ENCODE results near the gene PTPA. TPM values are rescaled to one million over a fixed set of nuclear protein-coding genes. Genes with fewer than 3 reads are reported as not detected.
"Not testable (repeated sequence)": the region's sequence is repeated elsewhere in the genome, so short reads cannot be mapped to it uniquely, and the experiment has no call there.

PTPA gene
- total and polyA plus RNA-seq, 7 experiments from 2014 or later: 12.6 to 110 (median 48.1) TPM

DNA sequence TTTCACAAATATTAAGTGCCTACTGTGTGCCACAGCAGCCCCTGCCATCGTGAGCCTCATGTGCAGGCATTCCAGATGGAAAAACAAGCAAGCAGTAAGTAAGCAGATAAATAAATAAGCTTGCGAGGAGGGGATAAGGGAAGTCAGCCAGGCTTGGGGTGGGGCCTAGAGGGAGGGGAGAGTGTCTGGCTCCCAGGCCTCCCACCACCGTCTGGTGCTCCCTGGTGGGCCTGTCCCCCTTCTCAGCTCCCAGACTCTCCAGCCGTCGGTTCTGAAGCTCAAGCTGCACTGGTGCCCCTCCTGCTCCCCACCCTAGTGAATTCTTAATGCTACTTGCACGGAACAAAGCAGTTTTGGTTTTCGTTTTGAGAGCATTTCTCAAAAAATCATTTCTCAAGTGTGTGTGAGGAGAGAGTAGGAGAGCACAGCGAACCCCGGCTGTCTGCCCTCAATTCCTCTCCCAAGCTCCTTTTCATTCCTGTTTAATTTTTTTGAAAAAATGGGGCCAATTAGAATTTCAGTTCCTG lies 73.4 kb downstream of the PTPA start:
- Mint-ChIP-seq H3K36me3 (no peaks in the 10 kb centered on the region), H3K4me1 (peaks cover 0 to 10% (median 0%) of the 10 kb centered on the region in 7 donors), H3K27me3 (no peaks in the 10 kb centered on the region), H3K9me3 (peaks cover 0 to 2% (median 0%) of the 10 kb centered on the region in 11 donors), H3K27ac (no peak overlapping the region), H3K4me3 (no peak overlapping the region)
- DNase-seq (no peak), ATAC-seq (no peak)
- no peak overlapping the region for H3K4me3 ChIP-seq (ENCODE audit: low read length)
- H3K4me1 ChIP-seq (ENCODE audit: control insufficient read depth in 2 of 2, insufficient read depth in 2 of 2, low read length in 2 of 2): no peaks in the 10 kb centered on the region
- H3K36me3 ChIP-seq (ENCODE audit: control insufficient read depth in 2 of 3, insufficient read depth in 3 of 3, low read length in 3 of 3): no peaks in the 10 kb centered on the region
- no peaks in the 10 kb centered on the region for H3K27me3 ChIP-seq (ENCODE audit: control insufficient read depth in 2 of 2, insufficient read depth in 2 of 2, low read length in 2 of 2)
- H3K27ac ChIP-seq (ENCODE audit: low read depth, low read length): no peak overlapping the region
- intact Hi-C loops (cut with micrococcal nuclease): no loop called here
- ChIA-PET CTCF (interaction anchor here (0.6 kb wide), 1 partner anchor 455 kb away, joined by 3 read pairs; no protein-coding TSS in a partner anchor), POLR2A (no interaction called here)
- H3K9me3 ChIP-seq (ENCODE audit: control insufficient read depth in 2 of 3, low read length in 3 of 3): no peaks in the 10 kb centered on the region

DNA sequence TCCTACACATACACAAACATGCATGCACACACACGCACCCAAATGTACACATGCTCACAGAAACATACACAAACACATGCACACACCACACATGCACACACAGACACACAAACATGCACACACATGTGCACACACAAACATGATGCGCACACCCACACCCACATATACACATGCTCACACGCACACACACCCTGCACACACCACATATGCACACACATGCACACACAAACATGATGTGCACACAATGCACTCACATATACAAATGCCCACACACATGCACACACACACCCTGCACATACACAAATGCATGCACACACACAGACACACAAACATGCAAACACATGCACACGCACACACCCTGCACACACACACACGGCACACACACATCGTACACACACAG lies 74.2 kb downstream of the PTPA start:
- Histone ChIP-seq H3K27me3 (ENCODE audit: control insufficient read depth in 2 of 2, insufficient read depth in 2 of 2, low read length in 2 of 2) (no peaks in the 10 kb centered on the region), H3K4me1 (ENCODE audit: control insufficient read depth in 2 of 2, insufficient read depth in 2 of 2, low read length in 2 of 2) (no peaks in the 10 kb centered on the region), H3K36me3 (ENCODE audit: control insufficient read depth in 2 of 3, insufficient read depth in 3 of 3, low read length in 3 of 3) (no peaks in the 10 kb centered on the region), H3K4me3 (ENCODE audit: low read length) (no peak overlapping the region), H3K27ac (ENCODE audit: low read depth, low read length) (no peak overlapping the region), H3K9me3 (ENCODE audit: control insufficient read depth in 2 of 3, low read length in 3 of 3) (no peaks in the 10 kb centered on the region)
- Mint-ChIP-seq H3K4me1 (peaks cover 0 to 10% (median 0%) of the 10 kb centered on the region in 7 donors), H3K27ac (no peak overlapping the region), H3K27me3 (no peaks in the 10 kb centered on the region), H3K36me3 (no peaks in the 10 kb centered on the region), H3K9me3 (peaks cover 0 to 2% (median 0%) of the 10 kb centered on the region in 11 donors), H3K4me3 (no peak overlapping the region)
- DNase-seq: no peak
- intact Hi-C loops (cut with micrococcal nuclease): no loop called here
- ChIA-PET CTCF (no interaction called here), POLR2A (no interaction called here)
- ATAC-seq: no peak

GRCh38 chr9:129185991-129186390 lies 74.8 kb downstream of the PTPA start:
- H3K4me3 ChIP-seq (ENCODE audit: low read length): no peak overlapping the region
- H3K27ac ChIP-seq (ENCODE audit: low read depth, low read length): no peak overlapping the region
- no peaks in the 10 kb centered on the region for H3K4me1 ChIP-seq (ENCODE audit: control insufficient read depth in 2 of 2, insufficient read depth in 2 of 2, low read length in 2 of 2)
- no peaks in the 10 kb centered on the region for H3K36me3 Mint-ChIP-seq
- H3K9me3 ChIP-seq (ENCODE audit: control insufficient read depth in 2 of 3, low read length in 3 of 3): no peaks in the 10 kb centered on the region
- no peak for ATAC-seq
- ChIA-PET POLR2A (no interaction called here), CTCF (no interaction called here)
- no peaks in the 10 kb centered on the region for H3K27me3 Mint-ChIP-seq
- no peaks in the 10 kb centered on the region for H3K36me3 ChIP-seq (ENCODE audit: control insufficient read depth in 2 of 3, insufficient read depth in 3 of 3, low read length in 3 of 3)
- intact Hi-C loops (cut with micrococcal nuclease): no loop called here
- H3K4me1 Mint-ChIP-seq: peaks cover 0 to 10% (median 0%) of the 10 kb centered on the region in 7 donors
- no peaks in the 10 kb centered on the region for H3K27me3 ChIP-seq (ENCODE audit: control insufficient read depth in 2 of 2, insufficient read depth in 2 of 2, low read length in 2 of 2)
- H3K4me3 Mint-ChIP-seq: no peak overlapping the region
- peaks cover 0 to 2% (median 0%) of the 10 kb centered on the region in 11 donors for H3K9me3 Mint-ChIP-seq
- DNase-seq: no peak
- H3K27ac Mint-ChIP-seq: no peak overlapping the region

GRCh38 chr9:129187042-129187441 lies 75.8 kb downstream of the PTPA start:
- peaks cover 0 to 5% (median 0%) of the 10 kb centered on the region in 11 donors for H3K9me3 Mint-ChIP-seq
- no peaks in the 10 kb centered on the region for H3K9me3 ChIP-seq (ENCODE audit: control insufficient read depth in 2 of 3, low read length in 3 of 3)
- H3K4me3 Mint-ChIP-seq: no peak overlapping the region
- H3K36me3 ChIP-seq (ENCODE audit: control insufficient read depth in 2 of 3, insufficient read depth in 3 of 3, low read length in 3 of 3): no peaks in the 10 kb centered on the region
- H3K27ac Mint-ChIP-seq: no peak overlapping the region
- peaks cover 0 to 10% (median 0%) of the 10 kb centered on the region in 7 donors for H3K4me1 Mint-ChIP-seq
- H3K4me1 ChIP-seq (ENCODE audit: control insufficient read depth in 2 of 2, insufficient read depth in 2 of 2, low read length in 2 of 2): no peaks in the 10 kb centered on the region
- H3K27me3 Mint-ChIP-seq: peaks cover 0 to 2% (median 0%) of the 10 kb centered on the region in 5 donors
- no peaks in the 10 kb centered on the region for H3K27me3 ChIP-seq (ENCODE audit: control insufficient read depth in 2 of 2, insufficient read depth in 2 of 2, low read length in 2 of 2)
- DNase-seq (no peak), ATAC-seq (no peak)
- ChIA-PET POLR2A (interaction anchor here (1.2 kb wide), 1 partner anchor 9 kb away, joined by 4 read pairs; the partner anchor contains the start of gene IER5L), CTCF (interaction anchor here (0.6 to 1.3 kb wide), 2 partner anchors 9 to 16 kb away, joined by 3 to 4 read pairs; no protein-coding TSS in a partner anchor)
- H3K4me3 ChIP-seq (ENCODE audit: low read length): no peak overlapping the region
- H3K36me3 Mint-ChIP-seq: no peaks in the 10 kb centered on the region
- no peak overlapping the region for H3K27ac ChIP-seq (ENCODE audit: low read depth, low read length)
- intact Hi-C loops (cut with micrococcal nuclease): no loop called here

DNA sequence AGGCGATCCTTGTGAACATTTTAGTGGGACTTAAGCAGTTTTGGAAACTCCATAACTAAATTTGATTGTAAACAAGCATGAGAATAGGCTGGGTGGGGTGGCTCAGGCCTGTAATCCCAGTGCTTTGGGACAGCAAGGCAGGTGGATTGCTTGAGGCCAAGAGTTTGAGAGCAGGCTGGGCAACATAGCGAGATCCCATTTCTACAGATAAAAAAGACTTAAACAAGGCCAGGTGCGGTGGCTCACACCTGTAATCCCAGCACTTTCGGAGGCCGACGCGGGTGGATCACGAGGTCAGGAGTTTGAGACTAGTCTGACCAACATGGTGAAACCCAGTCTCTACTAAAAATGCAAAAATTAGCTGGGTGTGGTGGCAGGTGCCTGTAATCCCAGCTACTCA lies 78.8 kb downstream of the PTPA start:
- POLR2A ChIA-PET; H3K4me3 Mint-ChIP-seq; DNase-seq; H3K4me3 ChIP-seq (ENCODE audit: low read length); H3K4me1 ChIP-seq (ENCODE audit: control insufficient read depth in 2 of 2, insufficient read depth in 2 of 2, low read length in 2 of 2); intact Hi-C loops (cut with micrococcal nuclease); H3K4me1 Mint-ChIP-seq; H3K27ac Mint-ChIP-seq; H3K27ac ChIP-seq (ENCODE audit: low read depth, low read length); H3K36me3 ChIP-seq (ENCODE audit: control insufficient read depth in 2 of 3, insufficient read depth in 3 of 3, low read length in 3 of 3); H3K27me3 ChIP-seq (ENCODE audit: control insufficient read depth in 2 of 2, insufficient read depth in 2 of 2, low read length in 2 of 2); ATAC-seq; CTCF ChIA-PET; H3K36me3 Mint-ChIP-seq; H3K9me3 ChIP-seq (ENCODE audit: control insufficient read depth in 2 of 3, low read length in 3 of 3): not testable (repeated sequence)
- peaks cover 0 to 24% (median 0%) of the 10 kb centered on the region in 5 donors for H3K27me3 Mint-ChIP-seq
- peaks cover 0 to 12% (median 0%) of the 10 kb centered on the region in 11 donors for H3K9me3 Mint-ChIP-seq

DNA sequence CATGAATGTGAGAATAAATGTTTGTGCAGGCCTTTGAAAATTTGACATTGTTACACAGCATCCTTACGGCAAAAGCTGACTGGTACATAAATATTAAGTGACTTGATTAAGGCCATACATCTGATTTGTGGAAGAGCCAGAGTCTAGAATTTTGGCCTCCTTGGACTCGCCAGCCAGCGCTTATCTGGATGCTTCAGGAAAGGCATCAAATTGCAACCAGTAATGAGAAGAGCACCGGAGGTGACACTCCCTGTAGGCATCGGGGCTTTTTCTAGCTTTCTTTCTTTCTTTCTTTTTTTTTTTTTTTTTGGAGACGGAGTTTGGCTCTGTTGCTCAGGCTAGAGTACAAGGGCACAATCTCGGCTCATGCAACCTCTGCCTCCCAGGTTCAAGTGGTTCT lies 80.0 kb downstream of the PTPA start:
- intact Hi-C loops (cut with micrococcal nuclease): no loop called here
- Histone ChIP-seq H3K4me3 (ENCODE audit: low read length) (no peak overlapping the region), H3K9me3 (ENCODE audit: control insufficient read depth in 2 of 3, low read length in 3 of 3) (no peaks in the 10 kb centered on the region), H3K4me1 (ENCODE audit: control insufficient read depth in 2 of 2, insufficient read depth in 2 of 2, low read length in 2 of 2) (no peaks in the 10 kb centered on the region), H3K36me3 (ENCODE audit: control insufficient read depth in 2 of 3, insufficient read depth in 3 of 3, low read length in 3 of 3) (no peaks in the 10 kb centered on the region), H3K27me3 (ENCODE audit: control insufficient read depth in 2 of 2, insufficient read depth in 2 of 2, low read length in 2 of 2) (no peaks in the 10 kb centered on the region), H3K27ac (ENCODE audit: low read depth, low read length) (no peak overlapping the region)
- CTCF ChIA-PET: interaction anchor here (0.6 kb wide), 1 partner anchor 53 kb away, joined by 3 read pairs; no protein-coding TSS in a partner anchor
- H3K36me3 Mint-ChIP-seq: peaks cover 0 to 9% (median 0%) of the 10 kb centered on the region in 5 donors
- no peak for DNase-seq
- no peak overlapping the region for H3K4me3 Mint-ChIP-seq
- ATAC-seq: no peak
- no peak overlapping the region for H3K27ac Mint-ChIP-seq
- peaks cover 0 to 12% (median 0%) of the 10 kb centered on the region in 11 donors for H3K9me3 Mint-ChIP-seq
- POLR2A ChIA-PET: no interaction called here
- no peaks in the 10 kb centered on the region for H3K4me1 Mint-ChIP-seq
- peaks cover 0 to 27% (median 0%) of the 10 kb centered on the region in 5 donors for H3K27me3 Mint-ChIP-seq

- CTCF ChIA-PET: no interaction called here
Measured at GRCh38 chr9:129193655-129194054, 82.4 kb downstream of the PTPA start.

More at GRCh38 chr9:129193655-129194054, 82.4 kb downstream of the PTPA start:
- Histone ChIP-seq H3K4me1 (ENCODE audit: control insufficient read depth in 2 of 2, insufficient read depth in 2 of 2, low read length in 2 of 2) (no peaks in the 10 kb centered on the region), H3K9me3 (ENCODE audit: control insufficient read depth in 2 of 3, low read length in 3 of 3) (no peaks in the 10 kb centered on the region), H3K27me3 (ENCODE audit: control insufficient read depth in 2 of 2, insufficient read depth in 2 of 2, low read length in 2 of 2) (no peaks in the 10 kb centered on the region), H3K4me3 (ENCODE audit: low read length) (no peak overlapping the region), H3K27ac (ENCODE audit: low read depth, low read length) (no peak overlapping the region), H3K36me3 (ENCODE audit: control insufficient read depth in 2 of 3, insufficient read depth in 3 of 3, low read length in 3 of 3) (no peaks in the 10 kb centered on the region)
- H3K36me3 Mint-ChIP-seq: peaks cover 0 to 9% (median 0%) of the 10 kb centered on the region in 5 donors
- POLR2A ChIA-PET: interaction anchor here (1.4 kb wide), 1 partner anchor 13 kb away, joined by 3 read pairs; no protein-coding TSS in a partner anchor
- DNase-seq: no peak
- H3K4me1 Mint-ChIP-seq: no peaks in the 10 kb centered on the region
- peaks cover 0 to 39% (median 0%) of the 10 kb centered on the region in 5 donors for H3K27me3 Mint-ChIP-seq
- H3K9me3 Mint-ChIP-seq: peaks cover 0 to 12% (median 3%) of the 10 kb centered on the region in 11 donors
- H3K4me3 Mint-ChIP-seq: no peak overlapping the region
- no peak overlapping the region for H3K27ac Mint-ChIP-seq
- intact Hi-C loops (cut with micrococcal nuclease): no loop called here
- no peak for ATAC-seq

Measured in naive thymus-derived CD4-positive, alpha-beta T cell (primary cell).